Spleen (tissue), 7 donors: ENCODE data around the gene NCAN.

Experiments
- CTCF ChIP-seq, 11 experiments: fragments of 200-600 bp in 7 of 11; fragments of 450-650 bp in 4 of 11; sonication (generic) in 4 of 11; IDR thresholded peaks in 8 of 11; conservative IDR thresholded peaks in 3 of 11; 1 replicate in 7 of 11; 2 replicates in 4 of 11; pipeline versions ENCODE4 v1.4.0 to v1.8.0; 2016 to 2021; ENCODE audit warnings: antibody characterized with exemption in 11 of 11, inconsistent platforms in 4 of 11, mild to moderate bottlenecking in 1 of 11
- POLR2A ChIP-seq, 3 donors: fragments of 450-650 bp; IDR thresholded peaks; one replicate each; pipeline ENCODE4 v1.5.1; 2017; ENCODE audit warnings: antibody characterized with exemption in 3 of 3, mild to moderate bottlenecking in 1 of 3
- POLR2AphosphoS5 ChIP-seq, 3 donors: sonication (generic); formaldehyde crosslinking; IDR thresholded peaks; one replicate each; pipeline ENCODE4 v1.5.1; 2017; ENCODE audit warnings: antibody characterized with exemption in 3 of 3
- donor health status: DM: no; HTN: no; CAD: no; lungs with moderate emphysema.
- donor health status: DM: no; HTN: no; CAD: no.
- donor health status: DM: no; HTN: no; CAD: no.

- peak in 1 of 3 donors; percentile 20 for TF ChIP-seq POLR2AphosphoS5 (IDR thresholded peaks at IDR 0.05)
- no peak for TF ChIP-seq CTCF (IDR thresholded peaks at IDR 0.05 in 8 of 11, conservative IDR thresholded peaks at IDR 0.05 in 3 of 11)
- no peak for TF ChIP-seq POLR2A (IDR thresholded peaks at IDR 0.05)
These were observed 32.0 kb upstream of the NCAN start for GRCh38 chr19:19179548-19180441.
